SK-N-SH treated with all-trans-retinoic acid at 6 μM for 48 hours (cell line): ENCODE results near the gene ZSWIM8.

ENCODE experiments used
- ATAC-seq: fragments of 200-7000 bp; cut with Tn5 transposase; 3 replicates; pipeline ENCODE4 v1.9.1; 2020; ENCODE audit warnings: mild to moderate bottlenecking, moderate library complexity
- ARNTL ChIP-seq: fragments of 450-650 bp; formaldehyde crosslinking; IDR thresholded peaks from 2 replicates; pipeline ENCODE4 v1.5.0; 2020; ENCODE audit warnings: low read depth, mild to moderate bottlenecking, moderate library complexity, borderline replicate concordance
- BACH2 ChIP-seq: fragments of 250-450 bp; sonication (Bioruptor Pico); IDR thresholded peaks from 2 replicates; pipeline ENCODE4 v1.9.0; 2021; ENCODE audit warnings: mild to moderate bottlenecking, borderline replicate concordance
- CREB5 ChIP-seq: fragments of 250-450 bp; sonication (Bioruptor Pico); IDR thresholded peaks from 2 replicates; pipeline ENCODE4 v1.5.1; 2020; ENCODE audit warnings: low read depth, mild to moderate bottlenecking, moderate library complexity
- ESRRG ChIP-seq: fragments of 250-450 bp; sonication (Bioruptor Pico); IDR thresholded peaks from 2 replicates; pipeline ENCODE4 v1.6.1; 2021; ENCODE audit warnings: mild to moderate bottlenecking
- ISL1 ChIP-seq: fragments of 250-450 bp; sonication (Bioruptor Pico); IDR thresholded peaks from 2 replicates; pipeline ENCODE4 v2.1.2; 2022; ENCODE audit warnings: mild to moderate bottlenecking, moderate library complexity
- OSR1 ChIP-seq: fragments of 250-450 bp; sonication (Bioruptor Pico); IDR thresholded peaks from 2 replicates; pipeline ENCODE4 v1.8.0; 2022; ENCODE audit warnings: moderate library complexity, mild to moderate bottlenecking, inconsistent platforms
- PATZ1 ChIP-seq: fragments of 250-450 bp; sonication (Bioruptor Pico); IDR thresholded peaks from 2 replicates; pipeline ENCODE4 v1.8.0; 2020; ENCODE audit warnings: mild to moderate bottlenecking, moderate library complexity, borderline replicate concordance
- POU6F1 ChIP-seq: fragments of 250-450 bp; sonication (Bioruptor Pico); IDR thresholded peaks from 2 replicates; pipeline ENCODE4 v1.8.0; 2021; ENCODE audit warnings: low read depth, mild to moderate bottlenecking, moderate library complexity, borderline replicate concordance
- PPARA ChIP-seq: fragments of 250-450 bp; sonication (Bioruptor Pico); IDR thresholded peaks from 2 replicates; pipeline ENCODE4 v1.5.0; 2020; ENCODE audit warnings: mild to moderate bottlenecking, borderline replicate concordance
- TCF4 ChIP-seq: fragments of 250-450 bp; sonication (Bioruptor Pico); IDR thresholded peaks from 2 replicates; pipeline ENCODE4 v1.8.0; 2021; ENCODE audit warnings: mild to moderate bottlenecking, moderate library complexity, borderline replicate concordance
- TOX ChIP-seq: fragments of 250-450 bp; sonication (Bioruptor Pico); IDR thresholded peaks from 2 replicates; pipeline ENCODE4 v1.8.0; 2021; ENCODE audit warnings: mild to moderate bottlenecking, moderate library complexity, borderline replicate concordance
- TSHZ2 ChIP-seq: fragments of 250-450 bp; sonication (Bioruptor Pico); IDR thresholded peaks from 2 replicates; pipeline ENCODE4 v1.5.0; 2020; ENCODE audit warnings: mild to moderate bottlenecking, moderate library complexity
- ZFP30 ChIP-seq: fragments of 450-650 bp; formaldehyde crosslinking; IDR thresholded peaks from 2 replicates; pipeline ENCODE4 v1.5.0; 2022; ENCODE audit warnings: mild to moderate bottlenecking, moderate library complexity
- ZNF70 ChIP-seq: fragments of 450-650 bp; formaldehyde crosslinking; IDR thresholded peaks from 2 replicates; pipeline ENCODE4 v1.5.0; 2020; ENCODE audit warnings: mild to moderate bottlenecking, moderate library complexity
- ZNF8 ChIP-seq: fragments of 450-650 bp; formaldehyde crosslinking; IDR thresholded peaks from 2 replicates; pipeline ENCODE4 v1.5.0; 2020; ENCODE audit warnings: mild to moderate bottlenecking, moderate library complexity

Gene ZSWIM8

GRCh38 chr10:73850211-73850610 is 64.8 kb downstream of the ZSWIM8 start:
- no peak for ATAC-seq
- no peak for TF ChIP-seq CREB5 (CRISPR knock-in tag)
- TF ChIP-seq BACH2: no peak
- TF ChIP-seq PATZ1 (CRISPR knock-in tag): no peak
- TF ChIP-seq TOX (CRISPR knock-in tag): no peak
- TF ChIP-seq ISL1 (CRISPR knock-in tag): no peak
- no peak for TF ChIP-seq ZNF8 (CRISPR knock-in tag)
- no peak for TF ChIP-seq ARNTL
- TF ChIP-seq ZNF70: no peak
- no peak for TF ChIP-seq ZFP30 (CRISPR knock-in tag)
- TF ChIP-seq OSR1 (CRISPR knock-in tag): no peak
- TF ChIP-seq TCF4 (CRISPR knock-in tag): no peak
- no peak for TF ChIP-seq TSHZ2 (CRISPR knock-in tag)
- no peak for TF ChIP-seq PPARA (CRISPR knock-in tag)

GRCh38 chr10:73850863-73851461 is 65.6 kb downstream of the ZSWIM8 start:
- 0 out of 2 replicates have a peak, but pooled peaks have one; percentile 12 for TF ChIP-seq TCF4 (CRISPR knock-in tag)
- no peak for TF ChIP-seq ARNTL
- no peak for TF ChIP-seq POU6F1 (CRISPR knock-in tag)
- no peak for TF ChIP-seq TSHZ2 (CRISPR knock-in tag)
- no peak for TF ChIP-seq ESRRG (CRISPR knock-in tag)
- no peak for TF ChIP-seq BACH2
- ATAC-seq: peak; percentile 85
